BE2C (cell line): ENCODE measurements around the gene LIPE.

Experiments
- DNase-seq: peaks from one replicate; pipeline ENCODE4 v3.0.0-alpha.2; 2020
- H3K27me3 ChIP-seq: fragments of 250-450 bp; sonication (Bioruptor Pico); 2 replicates; pipeline ENCODE4 v1.5.1; 2020; ENCODE audit warnings: mild to moderate bottlenecking
- H3K36me3 ChIP-seq: fragments of 250-450 bp; sonication (Bioruptor Pico); 2 replicates; pipeline ENCODE4 v1.5.1; 2020; ENCODE audit warnings: mild to moderate bottlenecking
- H3K4me1 ChIP-seq: fragments of 250-450 bp; sonication (Bioruptor Pico); 2 replicates; pipeline ENCODE4 v1.5.1; 2020
- H3K4me3 ChIP-seq: 2 replicates; pipeline ENCODE4 v1.5.1; 2011; ENCODE audit warnings: low read depth, low read length
- H3K9me3 ChIP-seq: fragments of 250-450 bp; sonication (Bioruptor Pico); 2 replicates; pipeline ENCODE4 v1.5.1; 2020
- CTCF ChIP-seq: IDR thresholded peaks from 2 replicates; pipeline ENCODE4 v1.5.1; 2012; ENCODE audit warnings: mild to moderate bottlenecking, low read depth, low read length

LIPE gene

GRCh38 chr19:42368360-42368759 is 58.8 kb downstream of the LIPE start:
- no peak overlapping the region for H3K4me3 ChIP-seq
- H3K27me3 ChIP-seq: no peaks in the 10 kb centered on the region
- no peaks in the 10 kb centered on the region for H3K4me1 ChIP-seq
- no peak for DNase-seq
- no peaks in the 10 kb centered on the region for H3K9me3 ChIP-seq
- peaks cover 5% of the 10 kb centered on the region for H3K36me3 ChIP-seq
- TF ChIP-seq CTCF: no peak

GRCh38 chr19:42367929-42368328 is 59.3 kb downstream of the LIPE start:
- TF ChIP-seq CTCF: no peak
- Histone ChIP-seq H3K4me3 (no peak overlapping the region), H3K4me1 (no peaks in the 10 kb centered on the region), H3K9me3 (no peaks in the 10 kb centered on the region), H3K27me3 (no peaks in the 10 kb centered on the region), H3K36me3 (peaks cover 8% of the 10 kb centered on the region)
- DNase-seq: no peak

- Histone ChIP-seq H3K9me3 (no peaks in the 10 kb centered on the region), H3K4me1 (no peaks in the 10 kb centered on the region), H3K36me3 (peaks cover 8% of the 10 kb centered on the region), H3K4me3 (no peak overlapping the region), H3K27me3 (no peaks in the 10 kb centered on the region)
- TF ChIP-seq CTCF: no peak
- DNase-seq: no peak
These were observed 60.5 kb downstream of the LIPE start for GRCh38 chr19:42366673-42367072.

- no peak overlapping the region for H3K4me3 ChIP-seq
- peaks cover 8% of the 10 kb centered on the region for H3K36me3 ChIP-seq
- no peaks in the 10 kb centered on the region for H3K27me3 ChIP-seq
- TF ChIP-seq CTCF: no peak
- no peaks in the 10 kb centered on the region for H3K9me3 ChIP-seq
- no peaks in the 10 kb centered on the region; the same call in 1 of the 2 replicates for H3K4me1 ChIP-seq
- no peak for DNase-seq
These were observed 63.4 kb downstream of the LIPE start for GRCh38 chr19:42363614-42364346.

- Histone ChIP-seq H3K9me3 (no peaks in the 10 kb centered on the region), H3K4me1 (no peaks in the 10 kb centered on the region; the same call in 1 of the 2 replicates), H3K36me3 (peaks cover 8% of the 10 kb centered on the region), H3K4me3 (no peak overlapping the region), H3K27me3 (no peaks in the 10 kb centered on the region)
- TF ChIP-seq CTCF: no peak
- no peak for DNase-seq
These were observed 64.2 kb downstream of the LIPE start for GRCh38 chr19:42362891-42363440.

GRCh38 chr19:42362342-42362741 is 64.8 kb downstream of the LIPE start:
- no peaks in the 10 kb centered on the region; the same call in 1 of the 2 replicates for H3K4me1 ChIP-seq
- no peak for TF ChIP-seq CTCF
- no peak for DNase-seq
- peaks cover 8% of the 10 kb centered on the region for H3K36me3 ChIP-seq
- no peaks in the 10 kb centered on the region for H3K9me3 ChIP-seq
- H3K4me3 ChIP-seq: no peak overlapping the region
- no peaks in the 10 kb centered on the region for H3K27me3 ChIP-seq
